Measurements from ENCODE around the gene ESPN. TPM values are rescaled to one million over a fixed set of nuclear protein-coding genes. Genes with fewer than 3 reads are reported as not detected.
"Not testable (repeated sequence)": the region's sequence is repeated elsewhere in the genome, so short reads cannot be mapped to it uniquely, and the experiment has no call there.

Gene ESPN
- total RNA-seq, 6 donors from 2014 or later = 2.1 to 27.2 (median 4.8) TPM

GRCh38 chr1:6491081-6491449 lies 66.5 kb downstream of the ESPN start:
- no peaks in the 10 kb centered on the region for H3K9me3 ChIP-seq
- H3K27me3 ChIP-seq = peaks cover 0 to 3% (median 1%) of the 10 kb centered on the region in 4 donors
- H3K4me3 ChIP-seq = peak overlapping the region in 3 of 4 donors; percentile 59 to 62 (median 62)
- WGBS, 2 donors = 50 to 53% methylated on average over 5 to 6 of the region's 6 CpGs
- DNase-seq (no peak), ATAC-seq (ENCODE audit: low FRiP score in 2 of 2) (no peak)
- H3K27ac ChIP-seq = peak overlapping the region in 3 of 4 donors; percentile 74 to 79 (median 77)
- no peak for TF ChIP-seq POLR2A (IDR thresholded peaks at IDR 0.05)
- H3K4me1 ChIP-seq = peaks cover 24 to 40% (median 28%) of the 10 kb centered on the region in 4 donors
- no peaks in the 10 kb centered on the region for H3K36me3 ChIP-seq

GRCh38 chr1:6491480-6491962 lies 66.9 kb downstream of the ESPN start, which contains the start of gene PLEKHG5:
Gene PLEKHG5, minus strand, starts transcription at chr1:6491667. Its CDS starts 14,096 bp downstream, at chr1:6477571.
- TF ChIP-seq POLR2A (IDR thresholded peaks at IDR 0.05) (no peak), POLR2AphosphoS5 (IDR thresholded peaks at IDR 0.05) (no peak), EP300 (IDR thresholded peaks at IDR 0.05) (no peak), CTCF (IDR thresholded peaks at IDR 0.05) (no peak)
- Histone ChIP-seq H3K27ac (peak within 1 kb of the TSS; percentile 18 to 79 (median 76)), H3K9me3 (no peaks in the 10 kb centered on the region), H3K27me3 (peaks cover 0 to 3% (median 0%) of the 10 kb centered on the region in 4 donors), H3K4me1 (peaks cover 20 to 40% (median 25%) of the 10 kb centered on the region in 4 donors), H3K36me3 (no peaks in the 10 kb centered on the region), H3K4me3 (peak within 1 kb of the TSS; percentile 33 to 62 (median 60))
- WGBS, 2 donors = 77 to 79% methylated on average over 6 of the region's 6 CpGs
- DNase-seq (no peak), ATAC-seq (ENCODE audit: low FRiP score in 2 of 2) (no peak)

- H3K36me3 ChIP-seq = no peaks in the 10 kb centered on the region
- DNase-seq (peak in 1 of 2 donors; percentile 60), ATAC-seq (ENCODE audit: low FRiP score in 2 of 2) (no peak)
- TF ChIP-seq POLR2AphosphoS5 (IDR thresholded peaks at IDR 0.05) (no peak), EP300 (IDR thresholded peaks at IDR 0.05) (no peak), POLR2A (IDR thresholded peaks at IDR 0.05) (no peak), CTCF (IDR thresholded peaks at IDR 0.05) (no peak)
- peaks cover 20 to 40% (median 24%) of the 10 kb centered on the region in 4 donors for H3K4me1 ChIP-seq
- 88 to 100% methylated on average over 1 to 10 of the region's 10 CpGs for WGBS, 2 donors
- H3K27me3 ChIP-seq = peaks cover 0 to 4% (median 0%) of the 10 kb centered on the region in 4 donors
- H3K4me3 ChIP-seq = no peak overlapping the region
- H3K27ac ChIP-seq = peak overlapping the region in 1 of 4 donors; percentile 11
- no peaks in the 10 kb centered on the region for H3K9me3 ChIP-seq
These were observed 67.4 kb downstream of the ESPN start for GRCh38 chr1:6491966-6492365.

DNA sequence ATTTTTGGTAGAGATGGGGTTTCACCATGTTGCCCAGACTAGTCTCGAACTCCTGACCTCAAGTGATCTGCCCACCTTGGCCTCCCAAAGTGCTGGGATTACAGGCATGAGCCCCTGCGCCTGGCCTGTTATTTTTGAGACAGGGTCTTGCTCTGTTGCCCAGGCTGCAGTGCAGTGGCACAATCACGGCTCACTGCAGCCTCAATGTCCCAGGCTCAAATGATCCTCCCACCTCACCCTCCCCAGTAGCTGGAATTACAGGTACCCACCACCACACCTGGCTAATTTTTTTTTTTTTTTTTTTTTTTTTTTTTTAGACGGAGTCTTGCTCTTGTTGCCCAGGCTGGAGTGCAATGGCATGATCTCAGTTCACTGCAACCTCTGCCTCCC lies 69.3 kb downstream of the ESPN start:
- not testable (repeated sequence) for DNase-seq; H3K9me3 ChIP-seq; H3K27ac ChIP-seq; H3K4me3 ChIP-seq; H3K27me3 ChIP-seq; ATAC-seq (ENCODE audit: low FRiP score in 2 of 2); H3K36me3 ChIP-seq
- peaks cover 26 to 52% (median 30%) of the 10 kb centered on the region in 4 donors for H3K4me1 ChIP-seq
- WGBS, 2 donors = 89 to 97% methylated on average over 4 of the region's 4 CpGs

GRCh38 chr1:6494627-6495026 lies 70.1 kb downstream of the ESPN start:
- 85 to 89% methylated on average over 2 to 4 of the region's 4 CpGs for WGBS, 2 donors
- ATAC-seq (ENCODE audit: low FRiP score in 2 of 2) (no peak), DNase-seq (no peak)
- Histone ChIP-seq H3K4me3 (no peak overlapping the region), H3K27ac (no peak overlapping the region), H3K9me3 (no peaks in the 10 kb centered on the region), H3K4me1 (peaks cover 26 to 50% (median 29%) of the 10 kb centered on the region in 4 donors), H3K36me3 (no peaks in the 10 kb centered on the region), H3K27me3 (peaks cover 0 to 4% (median 0%) of the 10 kb centered on the region in 4 donors)
- TF ChIP-seq POLR2AphosphoS5 (IDR thresholded peaks at IDR 0.05) (no peak), EP300 (IDR thresholded peaks at IDR 0.05) (no peak), POLR2A (IDR thresholded peaks at IDR 0.05) (no peak), CTCF (IDR thresholded peaks at IDR 0.05) (no peak)

DNA sequence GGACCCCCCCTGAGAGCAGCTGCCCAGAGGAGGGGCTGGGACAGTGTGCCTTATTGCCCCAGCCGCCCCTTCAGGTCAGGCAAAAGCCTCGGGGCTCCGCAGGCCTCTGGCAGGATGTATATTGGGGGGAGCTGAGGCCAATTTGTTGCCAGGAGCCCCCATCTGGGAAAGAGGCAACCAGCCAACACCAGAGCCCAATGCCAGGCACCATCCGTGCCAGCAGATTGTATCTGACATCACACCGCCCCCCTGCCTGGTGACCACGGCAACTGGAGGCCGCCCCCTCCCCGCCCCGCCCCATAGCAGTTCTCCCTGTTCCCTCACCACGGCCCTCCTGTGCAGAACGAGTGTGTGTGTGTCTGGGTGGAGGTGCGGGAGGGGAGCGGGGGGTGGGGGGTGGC lies 70.5 kb downstream of the ESPN start:
- WGBS, 2 donors = 29 to 53% methylated on average over 3 to 13 of the region's 13 CpGs

More for the DNA sequence above, 70.5 kb downstream of the ESPN start:
- H3K27ac ChIP-seq = no peak overlapping the region
- peaks cover 24 to 46% (median 27%) of the 10 kb centered on the region in 4 donors for H3K4me1 ChIP-seq
- H3K36me3 ChIP-seq = no peaks in the 10 kb centered on the region
- ATAC-seq (ENCODE audit: low FRiP score in 2 of 2) (no peak), DNase-seq (peak in 1 of 2 donors; percentile 54)
- H3K9me3 ChIP-seq = no peaks in the 10 kb centered on the region
- no peak overlapping the region for H3K4me3 ChIP-seq
- peaks cover 0 to 4% (median 0%) of the 10 kb centered on the region in 4 donors for H3K27me3 ChIP-seq
- TF ChIP-seq EP300 (IDR thresholded peaks at IDR 0.05) = no peak
- TF ChIP-seq POLR2A (IDR thresholded peaks at IDR 0.05) = no peak
- no peak for TF ChIP-seq CTCF (IDR thresholded peaks at IDR 0.05)
- no peak for TF ChIP-seq POLR2AphosphoS5 (IDR thresholded peaks at IDR 0.05)

Measured in upper lobe of left lung (tissue), 6 donors.